HepG2 (cell line): Measurements from ENCODE around the gene CDA. TPM values are rescaled to one million over a fixed set of nuclear protein-coding genes. Genes with fewer than 3 reads are reported as not detected.

ENCODE experiments used
- ARID5B ChIP-seq: IDR thresholded peaks from 2 replicates; pipeline ENCODE4 v1.4.0; 2020; ENCODE audit warnings: mild to moderate bottlenecking, missing genetic modification reagents
- CERS6 ChIP-seq: sonication (generic); formaldehyde crosslinking; IDR thresholded peaks from 2 replicates; pipeline ENCODE4 v1.5.0; 2020; ENCODE audit warnings: missing genetic modification reagents
- DMTF1 ChIP-seq: sonication (generic); formaldehyde crosslinking; IDR thresholded peaks from 2 replicates; pipeline ENCODE4 v1.4.0; 2020; ENCODE audit warnings: mild to moderate bottlenecking, missing genetic modification reagents
- HES4 ChIP-seq: sonication (generic); formaldehyde crosslinking; IDR thresholded peaks from 2 replicates; pipeline ENCODE4 v1.9.0; 2021; ENCODE audit warnings: mild to moderate bottlenecking, missing genetic modification reagents, borderline replicate concordance
- JUNB ChIP-seq: sonication (generic); formaldehyde crosslinking; IDR thresholded peaks from 2 replicates; pipeline ENCODE4 v1.8.0; 2022; ENCODE audit warnings: missing genetic modification reagents, mild to moderate bottlenecking, borderline replicate concordance
- MATR3 ChIP-seq: sonication (generic); formaldehyde crosslinking; IDR thresholded peaks from 2 replicates; pipeline ENCODE4 v1.4.0; 2020; ENCODE audit warnings: missing genetic modification reagents
- SOX13 ChIP-seq, 3 experiments: fragments of 450-650 bp in 1 of 3; sonication (generic) in 1 of 3; formaldehyde crosslinking in 1 of 3; IDR thresholded peaks in 2 of 3; conservative IDR thresholded peaks in 1 of 3; 2 replicates each; pipeline versions ENCODE4 v1.5.0 to v1.6.1; 2016 to 2020; ENCODE audit warnings: antibody characterized with exemption in 1 of 3, mild to moderate bottlenecking in 1 of 3, missing compliant biosample characterization in 1 of 3, missing genetic modification reagents in 1 of 3, moderate library complexity in 1 of 3
- TFE3 ChIP-seq: IDR thresholded peaks from 2 replicates; pipeline ENCODE4 v1.6.1; 2016
- ZBTB3 ChIP-seq: sonication (generic); formaldehyde crosslinking; IDR thresholded peaks from 2 replicates; pipeline ENCODE4 v1.4.0; 2020; ENCODE audit warnings: low read depth, mild to moderate bottlenecking, moderate library complexity, missing genetic modification reagents, borderline replicate concordance
- ZBTB33 ChIP-seq: sonication (generic); formaldehyde crosslinking; IDR thresholded peaks from 2 replicates; pipeline ENCODE4 v1.4.0; 2020; ENCODE audit warnings: missing genetic modification reagents
- ZNF557 ChIP-seq: sonication (generic); formaldehyde crosslinking; IDR thresholded peaks from 2 replicates; pipeline ENCODE4 v1.4.0; 2020; ENCODE audit warnings: missing genetic modification reagents
- ZNF652 ChIP-seq: IDR thresholded peaks from 2 replicates; pipeline ENCODE4 v1.6.1; 2016; ENCODE audit warnings: low read depth, borderline replicate concordance
- ZNF747 ChIP-seq: sonication (generic); formaldehyde crosslinking; IDR thresholded peaks from 2 replicates; pipeline ENCODE4 v1.8.1; 2023; ENCODE audit warnings: missing genetic modification reagents, mild to moderate bottlenecking, borderline replicate concordance
- ZNF75D ChIP-seq: sonication (generic); formaldehyde crosslinking; IDR thresholded peaks from 2 replicates; pipeline ENCODE4 v1.8.1; 2023; ENCODE audit warnings: missing genetic modification reagents, mild to moderate bottlenecking, borderline replicate concordance
- ZNF816 ChIP-seq: sonication (generic); formaldehyde crosslinking; IDR thresholded peaks from 2 replicates; pipeline ENCODE4 v1.8.0; 2022; ENCODE audit warnings: missing genetic modification reagents, mild to moderate bottlenecking, borderline replicate concordance
- polyA plus RNA-seq, 8 experiments: library from polyadenylated mRNA; depleted of rRNA in 3 of 8; stranded (reverse) in 7 of 8; unstranded in 1 of 8; fragments of >200 nt; fragmentation: Illumina TruSeq in 4 of 8; extraction: Trizol in 4 of 8; gene quantifications; 2 replicates each; pipeline versions ENCODE4 v1.2.1 to v1.2.3, GENCODE V29; 2011 to 2016; ENCODE audit warnings: low read depth in 4 of 8, missing spikeins in 1 of 8, mixed read lengths in 1 of 8; ENCODE audit not compliant: insufficient read depth in 1 of 8
- total RNA-seq, 5 experiments: library from RNA; depleted of rRNA; stranded (reverse); fragments of >200 nt; fragmentation: Illumina TruSeq; extraction: Trizol; gene quantifications; 2 replicates each; pipeline ENCODE4 v1.2.3, GENCODE V29; 2016; ENCODE audit warnings: low read depth in 1 of 5

CDA gene
- total and polyA plus RNA-seq, 2 of the 13 experiments (the other 11 are each of a cell fraction or from before 2014, with no cell fraction given): 0.66 to 2.1 TPM

- TF ChIP-seq DMTF1 (CRISPR knock-in tag) (no peak), ZNF816 (CRISPR knock-in tag) (peak; percentile 84), ZNF747 (CRISPR knock-in tag) (peak; percentile 34; the same call in 1 of the 2 replicates), TFE3 (CRISPR knock-in tag) (0 out of 2 replicates have a peak, but pooled peaks have one; percentile 20), ARID5B (CRISPR knock-in tag) (peak; percentile 48; the same call in 1 of the 2 replicates), SOX13 (IDR thresholded peaks at IDR 0.05) (no peak), SOX13 (CRISPR knock-in tag; conservative IDR thresholded peaks at IDR 0.05 in 1 of 2, IDR thresholded peaks at IDR 0.05 in 1 of 2) (peak in 1 of 2 experiments; percentile 11; a peak in 1 of 4 replicates), ZBTB3 (CRISPR knock-in tag) (no peak), JUNB (CRISPR knock-in tag) (no peak), MATR3 (CRISPR knock-in tag) (no peak), ZNF75D (CRISPR knock-in tag) (no peak), ZNF652 (CRISPR knock-in tag) (no peak), HES4 (CRISPR knock-in tag) (no peak), ZNF557 (CRISPR knock-in tag) (no peak), ZBTB33 (CRISPR knock-in tag) (no peak), CERS6 (CRISPR knock-in tag) (no peak)
Measured at GRCh38 chr1:20633190-20634064, 44.5 kb downstream of the CDA start, which contains the start of gene PINK1 (continued).
